ENCODE results near the gene PAN3. TPM values are rescaled to one million over a fixed set of nuclear protein-coding genes. Genes with fewer than 3 reads are reported as not detected.

The PAN3 gene
- total and polyA plus RNA-seq, 2 experiments from 2014 or later = 16.7 to 17.3 TPM

DNA sequence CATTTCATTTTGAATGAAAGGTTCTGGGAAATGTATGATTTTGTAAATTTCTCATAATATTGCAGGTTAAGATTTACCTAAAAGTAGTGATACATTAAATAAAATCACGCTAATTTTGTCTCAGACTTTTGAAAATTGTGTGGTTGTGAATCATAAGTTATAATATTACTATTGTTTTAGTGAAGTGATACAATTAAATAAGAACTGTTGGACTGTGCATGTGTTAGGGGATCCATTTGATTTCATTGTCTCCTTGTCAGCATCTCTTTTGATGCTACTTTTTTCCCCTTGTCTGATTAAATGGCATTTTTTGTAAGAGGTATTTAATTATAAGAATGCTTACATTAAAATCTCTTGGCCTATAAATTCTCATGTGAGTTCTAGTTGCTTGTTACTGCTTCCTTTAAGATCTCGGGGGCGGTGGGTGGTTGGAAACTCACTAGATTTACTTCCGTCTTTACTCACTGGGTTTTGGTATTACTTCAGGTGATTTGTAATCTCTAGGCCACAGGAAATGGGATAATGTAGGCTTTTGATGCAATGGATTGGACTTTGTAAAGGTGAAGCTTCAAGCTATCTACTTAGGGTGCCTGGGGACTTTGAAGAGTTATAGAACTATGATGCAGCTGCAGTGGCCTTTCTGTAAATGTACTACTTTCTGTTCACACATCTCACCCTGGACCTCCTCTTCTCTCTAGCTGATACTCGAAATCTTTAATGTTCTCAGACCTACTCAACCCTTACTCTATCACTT is 66.5 kb downstream of the PAN3 start:
- no peaks in the 10 kb centered on the region for H3K4me1 ChIP-seq (ENCODE audit: insufficient read depth)
- no peak overlapping the region for H3K27ac ChIP-seq
- H4K20me1 ChIP-seq (ENCODE audit: insufficient read depth) = no peaks in the 10 kb centered on the region
- H3K9ac ChIP-seq = no peak overlapping the region
- H2AFZ ChIP-seq = no peak overlapping the region
- H3K27me3 ChIP-seq (replicated peaks; ENCODE audit: insufficient read depth) = no peaks in the 10 kb centered on the region
- no peaks in the 10 kb centered on the region for H3K9me2 ChIP-seq (ENCODE audit: insufficient read depth)
- H3K9me3 ChIP-seq (ENCODE audit: low read depth) = no peaks in the 10 kb centered on the region
- no peak for TF ChIP-seq EZH2phosphoT487 (IDR thresholded peaks at IDR 0.05; ENCODE audit: insufficient read depth, low read depth)
- no peak for TF ChIP-seq EZH2 (IDR thresholded peaks at IDR 0.05; ENCODE audit: insufficient read depth, poor library complexity, severe bottlenecking)
- H3K79me2 ChIP-seq (ENCODE audit: insufficient read depth) = 0 out of 2 replicates have a peak, but pooled peaks cover 4% of the 10 kb centered on the region
- no peak for DNase-seq
- no peaks in the 10 kb centered on the region for H3F3A ChIP-seq (ENCODE audit: insufficient read depth)
- in situ Hi-C loops (cut with MboI) = no loop called here
- H3K4me2 ChIP-seq (ENCODE audit: unreplicated experiment) = no peak overlapping the region
- no peaks in the 10 kb centered on the region for H3K36me3 ChIP-seq (ENCODE audit: low read depth)
- WGBS, 2 experiments (ENCODE audit: low coverage in 1 of 2, low lambda C conversion rate in 2 of 2, missing lambda C conversion rate in 2 of 2) = 93 to 98% methylated on average over 5 of the region's 5 CpGs
- H3K4me3 ChIP-seq = no peak overlapping the region

- Histone ChIP-seq H3K79me2 (ENCODE audit: insufficient read depth) (no peaks in the 10 kb centered on the region), H3K9ac (no peak overlapping the region), H2AFZ (no peak overlapping the region), H4K20me1 (ENCODE audit: insufficient read depth) (no peaks in the 10 kb centered on the region), H3K9me2 (ENCODE audit: insufficient read depth) (no peaks in the 10 kb centered on the region), H3K4me1 (ENCODE audit: insufficient read depth) (no peaks in the 10 kb centered on the region), H3K27me3 (replicated peaks; ENCODE audit: insufficient read depth) (no peaks in the 10 kb centered on the region), H3K27ac (no peak overlapping the region), H3K36me3 (ENCODE audit: low read depth) (0 out of 2 replicates have a peak, but pooled peaks cover 5% of the 10 kb centered on the region), H3K4me2 (ENCODE audit: unreplicated experiment) (no peak overlapping the region), H3K4me3 (no peak overlapping the region), H3K9me3 (ENCODE audit: low read depth) (no peaks in the 10 kb centered on the region), H3F3A (ENCODE audit: insufficient read depth) (no peaks in the 10 kb centered on the region)
- DNase-seq = no peak
- TF ChIP-seq EZH2 (IDR thresholded peaks at IDR 0.05; ENCODE audit: insufficient read depth, poor library complexity, severe bottlenecking) (no peak), EZH2phosphoT487 (IDR thresholded peaks at IDR 0.05; ENCODE audit: insufficient read depth, low read depth) (no peak)
- in situ Hi-C loops (cut with MboI) = no loop called here
- 98 to 99% methylated on average over 4 of the region's 4 CpGs for WGBS, 2 experiments (ENCODE audit: low coverage in 1 of 2, low lambda C conversion rate in 2 of 2, missing lambda C conversion rate in 2 of 2)
These were observed 80.3 kb downstream of the PAN3 start for GRCh38 chr13:28218679-28219078.

DNA sequence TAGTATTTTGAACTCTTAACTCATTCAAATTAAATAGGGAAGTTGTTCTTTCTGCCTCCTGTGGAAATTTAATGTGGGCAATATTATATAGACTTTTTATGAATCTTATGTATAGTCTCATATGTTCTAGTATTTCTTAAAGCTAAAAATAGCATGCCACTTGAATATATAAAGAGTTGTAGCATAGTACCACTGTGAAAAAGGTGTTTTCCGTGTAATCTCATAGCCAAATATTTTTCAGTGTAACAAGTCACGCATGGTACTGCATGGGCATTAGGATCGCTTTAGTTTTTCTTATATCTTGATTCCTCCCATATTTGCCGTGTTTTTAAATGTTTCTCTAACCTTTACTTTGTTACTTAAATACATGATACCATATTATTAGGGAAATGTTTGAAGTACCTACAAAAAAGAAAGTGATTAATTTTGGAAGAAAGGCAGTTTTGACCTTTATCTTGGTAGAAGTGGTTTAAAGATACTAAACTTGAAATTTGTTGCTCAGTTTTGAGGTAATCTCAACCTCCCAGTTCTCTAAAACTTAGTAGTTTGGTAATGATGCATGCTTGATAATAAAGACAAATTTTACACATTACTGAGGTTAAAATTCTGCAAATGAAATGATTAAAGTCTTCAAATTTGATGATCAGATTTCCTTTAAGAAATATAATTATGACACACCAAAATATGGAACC is 81.2 kb downstream of the PAN3 start:
- Histone ChIP-seq H3K9me3 (ENCODE audit: low read depth) (no peaks in the 10 kb centered on the region), H3K36me3 (ENCODE audit: low read depth) (0 out of 2 replicates have a peak, but pooled peaks cover 5% of the 10 kb centered on the region), H3K4me1 (ENCODE audit: insufficient read depth) (no peaks in the 10 kb centered on the region), H3K27ac (no peak overlapping the region), H4K20me1 (ENCODE audit: insufficient read depth) (no peaks in the 10 kb centered on the region), H3K27me3 (replicated peaks; ENCODE audit: insufficient read depth) (no peaks in the 10 kb centered on the region), H3K79me2 (ENCODE audit: insufficient read depth) (no peaks in the 10 kb centered on the region), H3K4me3 (no peak overlapping the region), H2AFZ (no peak overlapping the region), H3K9ac (no peak overlapping the region), H3F3A (ENCODE audit: insufficient read depth) (no peaks in the 10 kb centered on the region), H3K9me2 (ENCODE audit: insufficient read depth) (no peaks in the 10 kb centered on the region), H3K4me2 (ENCODE audit: unreplicated experiment) (no peak overlapping the region)
- WGBS, 2 experiments (ENCODE audit: low coverage in 1 of 2, low lambda C conversion rate in 2 of 2, missing lambda C conversion rate in 2 of 2) = 97 to 98% methylated on average over 4 of the region's 4 CpGs
- in situ Hi-C loops (cut with MboI) = no loop called here
- DNase-seq = no peak
- TF ChIP-seq EZH2phosphoT487 (IDR thresholded peaks at IDR 0.05; ENCODE audit: insufficient read depth, low read depth) (no peak), EZH2 (IDR thresholded peaks at IDR 0.05; ENCODE audit: insufficient read depth, poor library complexity, severe bottlenecking) (no peak)

DNA sequence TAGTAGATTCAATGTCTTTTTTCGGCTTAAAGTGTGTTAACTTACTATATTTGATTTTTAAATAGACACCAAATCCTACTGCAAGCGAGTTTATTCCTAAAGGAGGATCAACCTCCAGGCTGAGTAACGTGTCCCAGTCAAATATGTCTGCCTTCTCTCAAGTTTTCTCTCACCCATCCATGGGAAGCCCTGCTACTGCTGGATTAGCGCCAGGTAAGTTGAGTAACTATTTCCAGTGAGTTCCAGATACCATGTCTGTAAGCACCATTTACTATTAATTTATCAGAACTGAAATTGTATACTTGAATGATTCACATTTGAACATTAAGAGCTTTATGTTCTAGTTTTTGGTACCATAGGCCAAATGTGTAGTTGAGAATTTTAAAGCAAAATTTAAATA is 81.8 kb downstream of the PAN3 start:
- no peaks in the 10 kb centered on the region for H3F3A ChIP-seq (ENCODE audit: insufficient read depth)
- H3K9ac ChIP-seq = no peak overlapping the region
- H3K9me3 ChIP-seq (ENCODE audit: low read depth) = no peaks in the 10 kb centered on the region
- no peaks in the 10 kb centered on the region for H3K9me2 ChIP-seq (ENCODE audit: insufficient read depth)
- H2AFZ ChIP-seq = no peak overlapping the region
- in situ Hi-C loops (cut with MboI) = no loop called here
- H3K4me2 ChIP-seq (ENCODE audit: unreplicated experiment) = no peak overlapping the region
- no peak overlapping the region for H3K4me3 ChIP-seq
- H3K27ac ChIP-seq = no peak overlapping the region
- H3K27me3 ChIP-seq (replicated peaks; ENCODE audit: insufficient read depth) = no peaks in the 10 kb centered on the region
- no peaks in the 10 kb centered on the region for H3K79me2 ChIP-seq (ENCODE audit: insufficient read depth)
- peak; percentile 35 for DNase-seq
- no peaks in the 10 kb centered on the region for H4K20me1 ChIP-seq (ENCODE audit: insufficient read depth)
- no peaks in the 10 kb centered on the region for H3K4me1 ChIP-seq (ENCODE audit: insufficient read depth)
- H3K36me3 ChIP-seq (ENCODE audit: low read depth) = 0 out of 2 replicates have a peak, but pooled peaks cover 5% of the 10 kb centered on the region
- 100% methylated on average over 4 of the region's 4 CpGs for WGBS, 2 experiments (ENCODE audit: low coverage in 1 of 2, low lambda C conversion rate in 2 of 2, missing lambda C conversion rate in 2 of 2)
- TF ChIP-seq EZH2 (IDR thresholded peaks at IDR 0.05; ENCODE audit: insufficient read depth, poor library complexity, severe bottlenecking) (no peak), EZH2phosphoT487 (IDR thresholded peaks at IDR 0.05; ENCODE audit: insufficient read depth, low read depth) (no peak)
